Activated CD4-positive, alpha-beta T cell treated with anti-CD3 and anti-CD28 coated beads, Interleukin-2, amount 10 ng/mL, durations not matched to agents 24 days and 14 days (primary cell): ENCODE results near the gene RAB26. TPM values are rescaled to one million over a fixed set of nuclear protein-coding genes. Genes with fewer than 3 reads are reported as not detected.
"Not testable (repeated sequence)": the region's sequence is repeated elsewhere in the genome, so short reads cannot be mapped to it uniquely, and the experiment has no call there.

ENCODE experiments used
- DNase-seq: peaks from one replicate; pipeline ENCODE4 v3.0.0; 2022
- H3K27ac Mint-ChIP-seq: one replicate; pipeline ENCODE4 v1.8.0; 2022; ENCODE audit warnings: mild to moderate bottlenecking, mixed read lengths
- H3K27me3 Mint-ChIP-seq: one replicate; pipeline ENCODE4 v1.8.0; 2022; ENCODE audit warnings: mixed read lengths
- H3K36me3 Mint-ChIP-seq: one replicate; pipeline ENCODE4 v1.8.0; 2022; ENCODE audit warnings: low read depth, mild to moderate bottlenecking, mixed read lengths
- H3K4me1 Mint-ChIP-seq: one replicate; pipeline ENCODE4 v1.8.0; 2021; ENCODE audit warnings: mixed read lengths
- H3K4me3 Mint-ChIP-seq: one replicate; pipeline ENCODE4 v1.8.0; 2022; ENCODE audit warnings: mild to moderate bottlenecking, moderate library complexity, mixed read lengths
- H3K9me3 Mint-ChIP-seq: one replicate; pipeline ENCODE4 v1.8.0; 2021; ENCODE audit warnings: mixed read lengths
- intact Hi-C: fragments of 100-400 bp; cut with micrococcal nuclease; formaldehyde crosslinking; loops from one replicate; pipeline ENCODE4 v1.15.1; 2023
- total RNA-seq: library from RNA; stranded (reverse); gene quantifications from 2 replicates; pipeline ENCODE4 v1.2.3, GENCODE V29; 2022

The RAB26 gene, protein sequence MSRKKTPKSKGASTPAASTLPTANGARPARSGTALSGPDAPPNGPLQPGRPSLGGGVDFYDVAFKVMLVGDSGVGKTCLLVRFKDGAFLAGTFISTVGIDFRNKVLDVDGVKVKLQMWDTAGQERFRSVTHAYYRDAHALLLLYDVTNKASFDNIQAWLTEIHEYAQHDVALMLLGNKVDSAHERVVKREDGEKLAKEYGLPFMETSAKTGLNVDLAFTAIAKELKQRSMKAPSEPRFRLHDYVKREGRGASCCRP
- 0.83 and 1.0 TPM in 2 replicates for total RNA-seq

DNA sequence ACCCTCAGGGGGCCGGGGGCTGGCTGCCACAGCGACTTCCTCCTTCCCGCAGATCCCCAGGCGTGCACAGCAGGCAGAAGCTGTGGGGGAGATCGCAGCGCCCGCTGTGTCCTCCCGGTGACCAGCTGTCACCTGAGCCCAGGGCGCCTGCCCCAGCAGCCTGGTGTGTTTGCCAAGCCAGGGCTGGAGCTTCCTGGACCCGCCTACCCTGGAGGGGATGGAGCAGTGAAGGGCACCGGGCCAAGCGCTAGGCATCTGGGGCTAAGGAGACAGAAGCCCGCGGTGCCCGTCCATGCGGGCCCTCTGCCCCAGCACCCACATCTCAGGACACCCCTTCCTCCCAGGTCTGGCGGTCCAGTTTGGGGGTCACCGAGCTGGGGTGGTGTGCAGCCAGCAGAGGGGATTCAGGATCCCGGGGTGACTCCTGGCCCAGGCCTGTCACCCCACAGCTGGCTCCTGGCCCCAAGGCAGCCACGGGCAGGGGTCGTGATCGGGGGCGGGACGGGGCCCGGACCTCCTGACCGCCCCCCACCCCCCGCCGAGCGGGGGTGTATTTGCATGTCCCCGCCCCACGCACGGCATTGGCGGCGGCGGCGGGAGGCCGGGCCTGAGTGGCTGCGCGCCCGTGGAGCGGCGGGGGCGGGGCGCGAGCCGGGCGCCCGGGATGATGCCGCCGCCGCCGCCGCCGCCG lies at the start of gene RAB26:
Gene RAB26, plus strand, starts transcription at position 645 of the 691 bp plus-strand sequence. CDS start 159 bp downstream, outside the sequence.
- intact Hi-C loops: no loop called here
- no peaks in the 10 kb centered on the region for H3K9me3 Mint-ChIP-seq
- H3K36me3 Mint-ChIP-seq: peaks cover 21% of the 10 kb centered on the region
- peaks cover 8% of the 10 kb centered on the region for H3K4me1 Mint-ChIP-seq
- peak within 1 kb of the TSS; percentile 69 for H3K4me3 Mint-ChIP-seq
- no peak within 1 kb of the TSS for H3K27ac Mint-ChIP-seq
- H3K27me3 Mint-ChIP-seq: peaks cover 5% of the 10 kb centered on the region
- peak; percentile 92 for DNase-seq

GRCh38 chr16:2101581-2101980 lies 46.8 kb upstream of the RAB26 start:
- H3K4me3 Mint-ChIP-seq, H3K27me3 Mint-ChIP-seq, H3K9me3 Mint-ChIP-seq, DNase-seq, H3K27ac Mint-ChIP-seq, H3K4me1 Mint-ChIP-seq, intact Hi-C loops: not testable (repeated sequence)
- peaks cover 12% of the 10 kb centered on the region for H3K36me3 Mint-ChIP-seq

GRCh38 chr16:2102471-2102870 lies 46.0 kb upstream of the RAB26 start:
- no peak overlapping the region for H3K4me3 Mint-ChIP-seq

DNA sequence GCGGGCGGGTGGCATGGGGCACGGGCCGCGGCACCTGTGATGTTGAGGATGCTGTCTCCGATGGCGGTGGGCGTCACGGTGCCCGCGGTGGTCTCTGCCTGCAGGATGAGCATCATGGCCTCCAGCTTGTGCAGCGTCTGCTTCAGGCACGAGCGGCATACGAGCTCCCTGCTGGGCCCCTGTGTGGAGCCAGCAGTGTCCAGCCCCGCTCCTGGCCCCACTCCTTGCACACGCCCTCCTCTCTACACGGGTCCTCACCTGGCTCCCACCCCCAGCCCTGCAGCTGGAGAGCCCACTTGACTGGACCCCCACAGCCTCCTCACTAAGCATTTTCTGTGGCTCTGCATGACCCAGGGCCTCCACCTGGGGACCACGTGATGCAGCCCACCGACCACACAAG lies 44.0 kb upstream of the RAB26 start:
- H3K27me3 Mint-ChIP-seq, H3K4me1 Mint-ChIP-seq, H3K9me3 Mint-ChIP-seq, H3K4me3 Mint-ChIP-seq, intact Hi-C loops, H3K27ac Mint-ChIP-seq, DNase-seq: not testable (repeated sequence)
- H3K36me3 Mint-ChIP-seq: peaks cover 11% of the 10 kb centered on the region

More at GRCh38 chr16:2102471-2102870, 46.0 kb upstream of the RAB26 start:
- H3K27me3 Mint-ChIP-seq: no peaks in the 10 kb centered on the region
- no peaks in the 10 kb centered on the region for H3K4me1 Mint-ChIP-seq
- intact Hi-C loops: no loop called here
- no peak overlapping the region for H3K27ac Mint-ChIP-seq
- H3K9me3 Mint-ChIP-seq: no peaks in the 10 kb centered on the region
- H3K36me3 Mint-ChIP-seq: peaks cover 13% of the 10 kb centered on the region
- no peak for DNase-seq

DNA sequence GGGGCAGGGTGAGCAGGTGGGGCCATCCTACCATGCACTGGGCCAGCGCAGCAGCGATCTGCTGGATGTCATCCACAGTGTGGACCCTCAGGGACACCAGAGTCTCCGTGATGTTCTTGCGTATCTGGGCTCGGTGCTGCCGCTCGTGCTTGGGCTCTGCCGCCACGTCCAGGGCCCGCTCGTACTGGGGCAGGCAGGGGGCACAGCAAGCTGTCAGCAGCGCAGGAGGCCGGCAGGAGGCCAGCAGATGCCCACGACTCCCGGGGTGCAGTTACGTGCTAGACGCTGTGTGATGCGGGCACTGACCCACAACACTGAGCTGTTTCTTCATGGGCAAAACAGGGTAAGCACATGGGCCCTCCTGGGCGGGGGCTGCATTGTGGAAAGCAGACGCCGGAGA lies 43.1 kb upstream of the RAB26 start:
- H3K4me1 Mint-ChIP-seq, H3K9me3 Mint-ChIP-seq, H3K27me3 Mint-ChIP-seq, DNase-seq, H3K4me3 Mint-ChIP-seq, intact Hi-C loops, H3K27ac Mint-ChIP-seq: not testable (repeated sequence)
- H3K36me3 Mint-ChIP-seq: peaks cover 11% of the 10 kb centered on the region

GRCh38 chr16:2105769-2106168 lies 42.7 kb upstream of the RAB26 start:
- H3K4me1 Mint-ChIP-seq, intact Hi-C loops, H3K27ac Mint-ChIP-seq, H3K27me3 Mint-ChIP-seq, H3K9me3 Mint-ChIP-seq, DNase-seq, H3K4me3 Mint-ChIP-seq: not testable (repeated sequence)
- H3K36me3 Mint-ChIP-seq: peaks cover 11% of the 10 kb centered on the region

DNA sequence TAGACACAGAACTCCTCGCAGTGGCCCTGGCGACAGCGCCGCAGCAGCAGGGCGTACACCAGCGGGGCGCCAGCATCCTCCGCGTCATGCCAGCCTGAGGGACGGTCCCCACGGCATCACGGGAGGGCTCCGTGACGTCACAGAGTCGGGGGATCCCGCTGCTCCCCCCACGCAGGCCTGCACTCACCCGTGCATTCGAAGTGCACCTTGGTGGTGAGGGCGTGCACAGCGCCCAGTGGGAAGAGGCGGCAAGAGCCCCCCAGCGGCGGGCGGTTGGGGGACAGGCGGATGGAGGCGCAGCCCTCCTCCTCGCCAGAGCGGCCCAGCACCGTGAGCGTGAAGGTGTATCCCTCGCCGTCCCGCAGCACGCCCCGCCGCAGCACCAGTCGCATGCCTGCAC lies 42.2 kb upstream of the RAB26 start:
- H3K4me3 Mint-ChIP-seq, H3K9me3 Mint-ChIP-seq, intact Hi-C loops, H3K27me3 Mint-ChIP-seq, DNase-seq, H3K36me3 Mint-ChIP-seq, H3K4me1 Mint-ChIP-seq, H3K27ac Mint-ChIP-seq: not testable (repeated sequence)

- H3K27me3 Mint-ChIP-seq, H3K9me3 Mint-ChIP-seq, H3K36me3 Mint-ChIP-seq, intact Hi-C loops, DNase-seq, H3K27ac Mint-ChIP-seq, H3K4me3 Mint-ChIP-seq, H3K4me1 Mint-ChIP-seq: not testable (repeated sequence)
Measured at GRCh38 chr16:2107121-2107790, 41.2 kb upstream of the RAB26 start.

GRCh38 chr16:2107791-2108125 lies 40.7 kb upstream of the RAB26 start:
- H3K4me1 Mint-ChIP-seq, H3K9me3 Mint-ChIP-seq, H3K36me3 Mint-ChIP-seq, H3K27ac Mint-ChIP-seq, intact Hi-C loops, H3K4me3 Mint-ChIP-seq, DNase-seq, H3K27me3 Mint-ChIP-seq: not testable (repeated sequence)

DNA sequence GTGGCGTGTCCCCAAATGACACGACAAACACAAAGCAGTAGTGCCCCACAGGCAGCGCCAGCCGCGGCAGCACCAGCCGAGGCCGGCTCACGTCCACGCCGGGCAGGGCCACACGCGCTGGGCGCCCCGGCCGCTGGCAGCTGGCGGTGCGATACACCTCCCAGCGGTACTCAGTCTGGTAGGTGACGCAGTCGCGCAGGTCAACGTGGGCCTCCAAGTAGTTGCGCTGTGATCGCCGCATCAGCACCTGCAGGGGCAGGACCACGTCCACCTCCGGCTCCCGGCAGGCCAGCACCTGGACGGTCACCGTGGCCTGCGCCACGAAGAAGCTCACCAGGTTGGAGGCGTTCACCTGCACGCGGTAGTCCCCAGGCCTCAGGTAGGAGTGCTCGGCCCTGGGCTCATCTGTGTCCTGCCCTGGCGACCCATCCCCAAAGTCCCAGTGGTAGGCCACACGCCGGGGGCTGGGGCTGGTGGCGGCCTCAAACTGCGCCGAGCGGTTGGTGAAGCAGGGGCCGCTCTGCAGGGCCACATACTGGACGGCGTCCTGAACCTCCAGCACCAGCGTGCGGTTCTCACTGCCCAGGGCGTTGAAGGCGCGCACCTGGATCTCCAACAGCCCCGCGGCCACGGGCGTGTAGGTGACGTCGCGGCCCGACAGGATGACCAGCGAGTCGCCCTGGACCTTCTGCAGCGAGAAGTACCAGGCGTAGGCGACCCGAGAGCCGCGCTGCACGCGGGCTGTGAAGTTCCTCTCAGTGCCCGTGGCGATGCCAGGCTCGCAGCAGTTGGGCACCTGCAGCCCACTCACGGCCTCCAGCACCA lies 39.8 kb upstream of the RAB26 start:
- intact Hi-C loops, H3K9me3 Mint-ChIP-seq, H3K36me3 Mint-ChIP-seq, H3K27ac Mint-ChIP-seq, DNase-seq, H3K4me1 Mint-ChIP-seq, H3K27me3 Mint-ChIP-seq, H3K4me3 Mint-ChIP-seq: not testable (repeated sequence)

- intact Hi-C loops, H3K9me3 Mint-ChIP-seq, H3K27me3 Mint-ChIP-seq, H3K4me1 Mint-ChIP-seq, H3K36me3 Mint-ChIP-seq, H3K27ac Mint-ChIP-seq, H3K4me3 Mint-ChIP-seq, DNase-seq: not testable (repeated sequence)
Measured at GRCh38 chr16:2109271-2109580, 39.2 kb upstream of the RAB26 start.

DNA sequence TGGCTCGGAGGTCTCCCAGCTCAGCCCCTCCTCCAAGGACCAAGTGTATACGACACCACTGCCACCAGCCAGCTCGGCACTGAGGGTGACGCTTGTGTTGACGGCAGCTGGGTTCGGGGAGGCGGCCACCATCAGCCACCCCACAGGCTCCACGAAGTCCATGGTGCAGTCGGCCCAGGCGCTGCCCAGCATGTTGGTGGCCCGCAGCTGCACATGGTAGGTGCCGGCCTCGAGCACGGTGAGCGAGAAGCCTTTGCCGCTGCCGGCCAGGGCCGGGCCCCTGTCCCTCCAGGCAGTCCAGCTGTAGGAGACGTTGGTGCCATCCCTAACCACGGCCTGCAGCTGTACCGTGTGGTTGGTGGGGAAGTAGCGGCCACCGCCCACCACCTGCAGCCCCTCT lies 38.6 kb upstream of the RAB26 start:
- intact Hi-C loops, H3K4me3 Mint-ChIP-seq, H3K9me3 Mint-ChIP-seq, H3K27ac Mint-ChIP-seq, H3K4me1 Mint-ChIP-seq, H3K36me3 Mint-ChIP-seq, H3K27me3 Mint-ChIP-seq, DNase-seq: not testable (repeated sequence)

DNA sequence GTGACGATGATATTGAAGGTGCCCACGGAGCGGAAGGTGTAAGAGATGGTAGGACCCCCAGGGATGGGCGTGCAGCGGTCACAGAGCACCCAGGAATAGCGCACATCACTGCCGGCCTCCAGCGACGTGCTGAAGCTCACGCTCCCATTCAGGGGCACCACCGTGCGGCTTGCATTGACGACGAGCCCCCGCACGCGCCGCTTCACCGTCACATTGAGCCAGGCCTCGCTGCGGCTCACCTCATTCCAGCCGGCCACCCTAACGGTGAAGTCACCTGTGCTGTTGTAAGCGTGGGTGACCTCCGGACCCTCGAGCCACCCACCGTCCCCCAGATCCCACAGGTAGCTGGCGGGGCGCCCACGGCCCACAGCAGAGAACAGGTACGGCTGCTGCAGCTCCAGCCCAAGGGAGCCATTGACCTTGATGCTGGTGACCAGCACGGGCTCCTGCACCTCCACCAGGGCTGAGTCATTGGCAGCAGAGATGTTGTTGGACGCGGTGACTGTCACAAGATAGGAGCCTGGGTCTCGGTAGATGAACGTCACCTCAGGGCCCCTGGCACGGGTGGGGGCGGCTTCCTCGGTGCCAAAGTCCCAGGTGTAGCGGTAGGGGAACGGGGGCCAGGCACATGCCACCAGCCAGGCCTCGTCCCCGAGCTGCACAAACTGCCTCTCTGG lies 38.0 kb upstream of the RAB26 start:
- H3K27me3 Mint-ChIP-seq, intact Hi-C loops, H3K27ac Mint-ChIP-seq, H3K36me3 Mint-ChIP-seq, H3K9me3 Mint-ChIP-seq, DNase-seq, H3K4me1 Mint-ChIP-seq, H3K4me3 Mint-ChIP-seq: not testable (repeated sequence)

- DNase-seq, H3K27me3 Mint-ChIP-seq, H3K9me3 Mint-ChIP-seq, H3K4me1 Mint-ChIP-seq, intact Hi-C loops, H3K27ac Mint-ChIP-seq, H3K4me3 Mint-ChIP-seq, H3K36me3 Mint-ChIP-seq: not testable (repeated sequence)
Measured at GRCh38 chr16:2111009-2111353, 37.4 kb upstream of the RAB26 start.
